Choroid plexus epithelial cell (primary cell): Measurements from ENCODE around the gene THUMPD3.

Experiments used
- DNase-seq: peaks from one replicate; pipeline ENCODE4 v3.0.0-alpha.2; 2010; ENCODE audit warnings: low read depth
- H3K4me3 ChIP-seq: 2 replicates; pipeline ENCODE4 v1.5.1; 2011; ENCODE audit warnings: low read depth, mild to moderate bottlenecking, control low read depth, low read length, moderate library complexity
- CTCF ChIP-seq: conservative IDR thresholded peaks from 2 replicates; pipeline ENCODE4 v1.5.1; 2011; ENCODE audit warnings: low read depth, mild to moderate bottlenecking, control low read depth, inconsistent platforms, low read length, moderate library complexity

Gene THUMPD3

DNA sequence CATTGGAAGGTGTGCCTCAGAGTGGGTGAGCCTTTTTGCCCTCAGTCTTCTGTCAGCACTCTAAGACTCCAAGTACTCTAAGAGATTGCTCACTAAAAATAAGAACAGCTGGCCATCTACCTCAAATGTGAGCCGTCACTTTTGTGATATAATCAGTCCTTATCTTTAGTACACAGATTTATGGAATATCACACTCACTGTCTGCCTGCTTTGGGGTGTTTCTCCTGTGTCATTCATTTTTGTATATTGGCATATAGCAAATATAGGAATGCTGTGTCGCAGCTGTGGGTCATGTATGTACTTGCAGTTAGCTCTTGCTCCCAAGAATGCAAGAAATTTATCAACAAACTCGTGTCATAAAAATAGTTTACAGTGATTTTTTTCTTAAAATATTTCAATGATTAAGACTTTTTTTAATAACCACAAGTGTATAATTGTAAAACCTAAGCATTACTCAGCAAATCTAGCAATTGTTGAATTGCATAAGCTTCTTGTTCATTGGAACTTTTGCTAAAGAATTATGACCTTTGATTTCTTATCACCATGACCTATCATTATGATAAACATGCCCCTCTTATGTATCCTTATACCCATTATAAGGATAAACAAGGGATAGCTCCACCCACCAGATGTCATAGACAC, 53.4 kb downstream of the THUMPD3 start:
- H3K4me3 ChIP-seq, result no peak overlapping the region
- peak; percentile 38 for DNase-seq
- no peak for TF ChIP-seq CTCF

- no peak for TF ChIP-seq CTCF
- DNase-seq, result peak; percentile 55
- no peak overlapping the region for H3K4me3 ChIP-seq
These were observed 58.1 kb downstream of the THUMPD3 start for GRCh38 chr3:9420850-9421549.

DNA sequence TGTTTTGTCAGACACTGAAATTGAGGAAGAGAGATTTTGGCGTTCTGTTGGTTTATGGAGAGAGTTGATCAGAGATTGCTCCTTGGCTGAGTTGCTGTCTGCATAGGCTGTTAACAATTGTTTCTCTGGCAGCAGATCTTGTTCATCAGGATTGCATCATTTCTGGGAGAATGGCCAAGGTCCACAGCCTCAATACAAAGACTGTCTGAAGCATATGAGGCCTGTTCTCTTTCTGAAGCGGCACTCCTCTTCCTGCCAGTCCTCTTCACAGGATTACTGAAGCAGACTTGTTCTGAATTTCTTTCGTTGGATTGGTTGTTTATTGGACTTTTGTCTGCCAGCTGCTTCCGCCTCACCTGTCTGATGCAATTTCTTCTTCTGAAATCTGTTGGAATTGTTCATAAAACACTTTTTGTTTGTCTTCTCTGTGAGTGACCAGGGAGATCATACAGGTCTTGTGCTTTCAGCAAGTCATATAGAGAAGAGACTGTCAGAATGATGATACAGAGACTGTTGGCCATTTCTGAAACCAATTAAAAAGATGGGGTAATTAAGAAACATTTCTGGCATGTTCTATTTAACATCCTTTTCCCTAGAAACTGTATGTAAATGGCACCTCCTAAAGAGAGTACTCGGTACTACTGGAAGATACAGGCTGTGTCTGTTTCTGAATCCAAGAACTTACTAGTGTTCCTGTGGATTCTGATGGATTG, 60.0 kb downstream of the THUMPD3 start:
- H3K4me3 ChIP-seq, result peak overlapping the region; percentile 15
- peak; percentile 64 for TF ChIP-seq CTCF
- DNase-seq, result peak; percentile 99

DNA sequence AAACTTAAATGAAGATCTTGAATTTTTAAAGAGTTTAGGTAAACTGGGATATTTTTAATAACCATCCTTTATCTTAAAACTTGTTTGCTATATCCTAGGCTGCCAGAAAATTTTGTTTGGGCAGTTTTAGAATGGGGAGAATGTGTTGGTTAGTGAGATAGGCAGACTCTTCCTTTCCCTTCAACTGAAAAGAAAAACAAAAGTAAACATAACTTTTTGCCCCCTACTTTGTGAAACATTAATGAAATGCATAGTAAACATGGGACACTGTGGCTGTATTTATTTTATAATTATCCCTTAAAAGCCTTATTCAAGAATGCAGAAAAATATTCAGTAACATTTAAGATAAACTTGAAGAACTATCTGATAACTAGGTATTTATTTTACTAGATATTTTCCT, 65.6 kb downstream of the THUMPD3 start:
- no peak for DNase-seq
- no peak for TF ChIP-seq CTCF
- no peak overlapping the region for H3K4me3 ChIP-seq

GRCh38 chr3:9430733-9431132, 67.9 kb downstream of the THUMPD3 start:
- DNase-seq, result no peak
- H3K4me3 ChIP-seq, result no peak overlapping the region
- no peak for TF ChIP-seq CTCF

DNA sequence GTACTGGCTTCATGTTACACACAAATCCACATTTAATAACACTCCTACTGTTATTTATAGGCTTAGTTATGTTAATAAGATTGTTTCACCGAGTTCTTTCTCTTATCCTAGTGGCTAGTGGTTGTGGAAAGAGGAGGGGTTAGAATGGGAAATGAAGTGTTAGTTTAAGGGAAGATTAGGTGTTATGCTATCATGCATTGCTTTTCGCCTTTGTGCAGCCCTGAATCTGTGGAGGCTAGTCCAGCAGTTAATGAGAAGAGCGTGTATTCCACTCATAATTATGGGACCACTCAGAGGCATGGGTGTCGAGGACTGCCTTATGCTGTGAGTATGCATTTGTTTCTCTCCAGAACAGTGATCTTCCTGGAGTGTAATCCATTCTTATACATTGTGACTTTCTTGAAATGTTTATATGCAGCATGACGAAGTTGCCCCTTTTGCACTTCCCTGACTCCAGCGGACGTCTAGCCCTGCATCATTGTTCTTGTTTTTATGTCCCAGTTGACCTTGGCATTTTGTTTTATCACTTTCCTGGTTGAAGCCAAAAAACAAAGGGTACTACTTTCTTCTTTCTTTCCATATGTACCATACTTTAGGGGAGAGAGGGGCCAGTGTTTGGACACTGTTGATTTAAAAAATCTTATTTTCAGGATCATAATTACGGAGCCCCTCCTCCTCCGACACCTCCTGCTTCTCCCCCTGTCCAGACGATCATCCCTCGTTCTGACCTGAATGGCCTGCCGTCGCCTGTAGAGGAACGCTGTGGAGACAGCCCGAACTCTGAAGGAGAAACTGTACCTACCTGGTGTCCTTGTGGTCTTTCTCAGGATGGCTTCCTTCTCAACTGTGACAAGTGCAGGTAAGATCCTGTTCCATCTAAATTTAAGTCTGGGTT, 71.0 kb downstream of the THUMPD3 start:
- TF ChIP-seq CTCF, result no peak
- DNase-seq, result no peak
- H3K4me3 ChIP-seq, result no peak overlapping the region
